Peyer's patch (tissue), 4 donors: Measurements from ENCODE around the gene SLC37A3. TPM values are rescaled to one million over a fixed set of nuclear protein-coding genes. Genes with fewer than 3 reads are reported as not detected.

Source experiments
- DNase-seq, 3 donors: peaks; one replicate each; pipeline ENCODE4 v3.0.0-alpha.2; 2017 to 2019
- H3K27ac ChIP-seq, 4 donors: fragments of 200-600 bp; sonication (generic); one replicate each; pipeline ENCODE4 v1.5.1; 2016 to 2019
- H3K27me3 ChIP-seq, 2 donors: fragments of 200-600 bp; sonication (generic); one replicate each; pipeline ENCODE4 v1.5.1; 2019
- H3K36me3 ChIP-seq, 3 donors: fragments of 200-600 bp; sonication (generic); one replicate each; pipeline ENCODE4 v1.5.1; 2016 to 2019
- H3K4me1 ChIP-seq, 4 donors: fragments of 200-600 bp; sonication (generic); one replicate each; pipeline ENCODE4 v1.5.1; 2016 to 2019
- H3K4me3 ChIP-seq, 4 donors: fragments of 200-600 bp; sonication (generic); 1 replicate in 3 of 4; 2 replicates in 1 of 4; pipeline ENCODE4 v1.5.1; 2016 to 2019; ENCODE audit warnings: mild to moderate bottlenecking in 1 of 4
- H3K9me3 ChIP-seq, 4 donors: fragments of 200-600 bp; sonication (generic); one replicate each; pipeline ENCODE4 v1.5.1; 2016 to 2019; ENCODE audit warnings: mild to moderate bottlenecking in 1 of 4
- POLR2A ChIP-seq, 2 donors: fragments of 450-650 bp; IDR thresholded peaks; one replicate each; pipeline ENCODE4 v1.5.1; 2017; ENCODE audit warnings: antibody characterized with exemption in 2 of 2, mild to moderate bottlenecking in 2 of 2, moderate library complexity in 2 of 2
- total RNA-seq, 4 donors: library from RNA; depleted of rRNA; stranded (reverse); fragments of >200 nt; gene quantifications; one replicate each; pipeline ENCODE4 v1.1.0, GENCODE V29; 2016
- TF ChIP-seq, protein P1 (sequence below), 6 experiments: fragments of 450-650 bp in 4 of 6; fragments of 200-600 bp in 2 of 6; sonication (generic) in 1 of 6; IDR thresholded peaks; one replicate each; pipeline ENCODE4 v1.5.1; 2017 to 2019; ENCODE audit warnings: antibody characterized with exemption in 6 of 6, mild to moderate bottlenecking in 3 of 6, moderate library complexity in 1 of 6

The SLC37A3 gene, protein sequence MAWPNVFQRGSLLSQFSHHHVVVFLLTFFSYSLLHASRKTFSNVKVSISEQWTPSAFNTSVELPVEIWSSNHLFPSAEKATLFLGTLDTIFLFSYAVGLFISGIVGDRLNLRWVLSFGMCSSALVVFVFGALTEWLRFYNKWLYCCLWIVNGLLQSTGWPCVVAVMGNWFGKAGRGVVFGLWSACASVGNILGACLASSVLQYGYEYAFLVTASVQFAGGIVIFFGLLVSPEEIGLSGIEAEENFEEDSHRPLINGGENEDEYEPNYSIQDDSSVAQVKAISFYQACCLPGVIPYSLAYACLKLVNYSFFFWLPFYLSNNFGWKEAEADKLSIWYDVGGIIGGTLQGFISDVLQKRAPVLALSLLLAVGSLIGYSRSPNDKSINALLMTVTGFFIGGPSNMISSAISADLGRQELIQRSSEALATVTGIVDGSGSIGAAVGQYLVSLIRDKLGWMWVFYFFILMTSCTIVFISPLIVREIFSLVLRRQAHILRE
- 100 to 1,000 TPM in 2 of 4 donors, 10 to 100 TPM in 2; 45.4 to 124 (median 98.9) TPM for total RNA-seq

DNA sequence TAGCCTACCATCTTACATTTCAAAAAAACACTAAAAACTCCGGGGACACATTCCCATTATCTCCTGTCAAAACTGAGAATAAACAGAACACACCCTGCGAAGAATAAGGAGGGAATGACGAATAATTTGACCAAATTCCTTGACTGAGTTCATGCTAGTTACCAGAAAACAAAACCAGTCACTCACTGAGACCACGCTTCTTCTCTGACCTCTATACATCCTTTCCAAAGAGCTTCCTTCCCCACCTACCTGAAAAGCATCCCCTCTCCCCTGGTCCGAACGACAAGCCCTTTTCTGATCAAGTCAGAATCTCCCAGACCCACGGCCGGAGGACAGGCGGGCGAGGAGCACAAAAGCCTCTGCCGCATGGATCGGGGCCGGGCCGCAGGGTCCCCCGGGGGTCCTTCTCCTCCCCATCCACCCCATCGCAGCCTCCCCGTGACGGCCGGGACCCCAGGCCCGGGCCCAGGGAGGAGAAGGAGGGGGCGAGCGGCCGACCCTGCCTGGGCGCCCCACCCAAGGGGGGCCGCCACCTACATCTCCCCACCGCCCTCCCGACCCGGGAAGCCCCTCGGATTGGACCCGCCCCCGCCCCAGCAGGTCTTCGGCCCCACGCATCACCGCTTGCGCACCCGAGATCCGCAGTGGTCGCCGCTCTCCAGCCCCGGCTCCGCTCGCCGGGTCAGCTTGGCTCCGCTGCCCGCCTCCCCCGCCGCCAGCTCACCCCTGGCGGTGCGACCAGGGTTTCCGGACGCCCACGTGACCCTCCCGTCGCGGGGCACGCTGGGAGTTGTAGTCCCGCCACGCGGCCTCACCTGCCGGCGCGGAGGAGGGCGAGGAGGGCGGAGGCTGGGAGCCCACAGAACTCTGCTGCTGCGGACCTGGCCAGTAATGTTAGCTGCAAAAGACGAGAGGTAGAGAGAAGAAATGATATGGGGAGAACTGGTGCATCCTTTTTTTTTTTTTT, at the start of gene SLC37A3:
Gene SLC37A3, minus strand, starts transcription at position 747 of the 967 bp plus-strand sequence. CDS start 16,004 bp downstream, outside the sequence.
- peaks cover 0 to 3% (median 0%) of the 10 kb centered on the region in 4 donors for H3K4me1 ChIP-seq
- TF ChIP-seq, protein P1, sequence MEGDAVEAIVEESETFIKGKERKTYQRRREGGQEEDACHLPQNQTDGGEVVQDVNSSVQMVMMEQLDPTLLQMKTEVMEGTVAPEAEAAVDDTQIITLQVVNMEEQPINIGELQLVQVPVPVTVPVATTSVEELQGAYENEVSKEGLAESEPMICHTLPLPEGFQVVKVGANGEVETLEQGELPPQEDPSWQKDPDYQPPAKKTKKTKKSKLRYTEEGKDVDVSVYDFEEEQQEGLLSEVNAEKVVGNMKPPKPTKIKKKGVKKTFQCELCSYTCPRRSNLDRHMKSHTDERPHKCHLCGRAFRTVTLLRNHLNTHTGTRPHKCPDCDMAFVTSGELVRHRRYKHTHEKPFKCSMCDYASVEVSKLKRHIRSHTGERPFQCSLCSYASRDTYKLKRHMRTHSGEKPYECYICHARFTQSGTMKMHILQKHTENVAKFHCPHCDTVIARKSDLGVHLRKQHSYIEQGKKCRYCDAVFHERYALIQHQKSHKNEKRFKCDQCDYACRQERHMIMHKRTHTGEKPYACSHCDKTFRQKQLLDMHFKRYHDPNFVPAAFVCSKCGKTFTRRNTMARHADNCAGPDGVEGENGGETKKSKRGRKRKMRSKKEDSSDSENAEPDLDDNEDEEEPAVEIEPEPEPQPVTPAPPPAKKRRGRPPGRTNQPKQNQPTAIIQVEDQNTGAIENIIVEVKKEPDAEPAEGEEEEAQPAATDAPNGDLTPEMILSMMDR (IDR thresholded peaks at IDR 0.05) = peak in 4 of 6 experiments; percentile 12 to 56 (median 48)
- TF ChIP-seq POLR2A (IDR thresholded peaks at IDR 0.05) = peak; percentile 75 to 84
- no peaks in the 10 kb centered on the region for H3K36me3 ChIP-seq
- no peaks in the 10 kb centered on the region for H3K27me3 ChIP-seq
- DNase-seq = peak; percentile 81 to 95 (median 94)
- H3K27ac ChIP-seq = peak within 1 kb of the TSS; percentile 86 to 87 (median 87)
- H3K4me3 ChIP-seq = peak within 1 kb of the TSS; percentile 84 to 99 (median 92)
- H3K9me3 ChIP-seq = no peaks in the 10 kb centered on the region

DNA sequence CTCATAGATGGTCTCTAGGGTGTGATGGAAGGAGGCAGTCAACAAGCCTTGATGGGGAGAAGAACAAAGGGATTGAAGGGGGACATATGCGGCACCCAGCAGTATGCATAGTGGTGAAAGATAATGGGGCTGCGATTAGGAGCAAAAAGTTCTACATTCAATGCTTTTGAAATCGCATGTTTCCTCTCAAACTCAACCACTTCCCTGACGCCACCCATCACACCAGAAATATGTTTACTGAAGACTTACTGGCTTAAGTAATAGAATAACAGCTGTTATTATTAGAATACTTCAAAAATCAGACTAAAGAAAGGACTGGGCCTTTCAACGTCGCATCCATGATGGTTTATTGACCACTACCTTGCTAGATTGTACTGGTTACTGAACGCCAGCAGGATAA, 49.5 kb upstream of the SLC37A3 start:
- H3K27ac ChIP-seq = no peak overlapping the region
- no peak overlapping the region for H3K4me3 ChIP-seq
- TF ChIP-seq, protein P1 (IDR thresholded peaks at IDR 0.05) = no peak
- TF ChIP-seq POLR2A (IDR thresholded peaks at IDR 0.05) = no peak
- DNase-seq = no peak
- no peaks in the 10 kb centered on the region for H3K4me1 ChIP-seq
- H3K9me3 ChIP-seq = no peaks in the 10 kb centered on the region
- no peaks in the 10 kb centered on the region for H3K27me3 ChIP-seq
- H3K36me3 ChIP-seq = peaks cover 0 to 8% (median 0%) of the 10 kb centered on the region in 3 donors

DNA sequence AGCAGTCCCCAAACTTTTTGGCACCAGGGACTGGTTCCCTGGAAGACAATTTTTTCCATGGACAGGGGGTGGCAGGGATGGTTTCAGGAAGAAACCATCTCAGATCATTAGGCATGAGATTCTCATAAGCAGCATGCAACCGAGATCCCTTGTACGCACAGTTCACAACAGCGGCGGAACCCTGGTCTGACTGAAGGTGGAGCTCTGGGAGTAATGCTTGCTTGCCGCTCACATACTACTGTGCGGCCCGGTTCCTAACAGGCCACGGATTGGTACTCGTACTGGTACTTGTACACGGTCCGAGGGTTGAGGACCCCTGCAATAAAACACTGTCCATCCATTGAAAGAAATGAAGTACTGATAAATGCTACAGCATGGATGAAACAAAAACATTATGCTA, 48.1 kb upstream of the SLC37A3 start:
- H3K27me3 ChIP-seq = no peaks in the 10 kb centered on the region
- no peak overlapping the region for H3K4me3 ChIP-seq
- no peak for TF ChIP-seq POLR2A (IDR thresholded peaks at IDR 0.05)
- TF ChIP-seq, protein P1 (IDR thresholded peaks at IDR 0.05) = no peak
- no peaks in the 10 kb centered on the region for H3K36me3 ChIP-seq
- no peaks in the 10 kb centered on the region for H3K4me1 ChIP-seq
- H3K27ac ChIP-seq = no peak overlapping the region
- H3K9me3 ChIP-seq = no peaks in the 10 kb centered on the region
- no peak for DNase-seq

DNA sequence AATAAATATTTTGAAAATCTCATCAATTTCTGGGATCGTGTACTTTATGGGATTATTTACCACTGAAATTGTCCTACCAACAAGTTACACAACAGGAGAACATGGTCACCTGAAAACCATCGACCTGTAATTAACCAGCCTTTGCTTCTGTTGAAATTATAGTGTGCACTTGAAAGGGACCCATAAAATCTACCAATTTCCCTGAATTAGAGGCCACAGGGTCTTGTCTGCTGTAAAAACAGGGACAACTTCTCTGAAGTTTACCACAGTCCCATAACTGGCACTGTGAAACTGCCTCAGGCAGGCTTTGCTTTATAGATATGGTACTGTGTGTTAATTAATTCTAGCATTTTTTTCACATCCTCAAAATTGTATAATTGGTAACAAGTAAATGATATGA, 43.2 kb upstream of the SLC37A3 start:
- H3K4me3 ChIP-seq = no peak overlapping the region
- H3K27ac ChIP-seq = no peak overlapping the region
- no peak for DNase-seq
- H3K36me3 ChIP-seq = no peaks in the 10 kb centered on the region
- TF ChIP-seq, protein P1 (IDR thresholded peaks at IDR 0.05) = no peak
- TF ChIP-seq POLR2A (IDR thresholded peaks at IDR 0.05) = no peak
- H3K9me3 ChIP-seq = no peaks in the 10 kb centered on the region
- no peaks in the 10 kb centered on the region for H3K4me1 ChIP-seq
- H3K27me3 ChIP-seq = no peaks in the 10 kb centered on the region

DNA sequence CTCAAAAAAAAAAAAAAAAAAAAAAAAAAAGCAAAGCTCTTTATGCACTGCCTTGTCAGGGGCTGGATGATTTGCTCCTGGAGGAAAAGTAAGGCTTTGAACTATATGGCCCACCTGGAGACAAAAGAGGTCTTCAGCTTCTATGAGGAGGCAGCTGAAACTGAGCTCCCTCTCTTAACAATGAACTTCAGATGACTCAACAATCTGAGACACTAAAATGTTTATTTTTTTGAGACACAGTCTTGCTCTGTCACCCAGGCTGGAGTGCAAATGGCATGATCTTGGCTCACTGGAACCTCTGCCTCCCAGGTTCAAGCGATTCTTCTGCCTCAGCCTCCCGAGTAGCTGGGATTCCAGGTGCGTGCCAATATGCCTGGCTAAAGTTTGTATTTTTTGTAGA, 42.3 kb upstream of the SLC37A3 start:
- no peak for DNase-seq
- TF ChIP-seq, protein P1 (IDR thresholded peaks at IDR 0.05) = no peak
- TF ChIP-seq POLR2A (IDR thresholded peaks at IDR 0.05) = no peak
- no peak overlapping the region for H3K27ac ChIP-seq
- H3K36me3 ChIP-seq = no peaks in the 10 kb centered on the region
- no peak overlapping the region for H3K4me3 ChIP-seq
- no peaks in the 10 kb centered on the region for H3K9me3 ChIP-seq
- H3K4me1 ChIP-seq = no peaks in the 10 kb centered on the region
- H3K27me3 ChIP-seq = no peaks in the 10 kb centered on the region
